HG03103 (cell line): ENCODE measurements around the gene ATAT1.

Experiments
- ATAC-seq: cut with Tn5 transposase; IDR thresholded peaks from one replicate; pipeline ENCODE4 v1.9.1; 2021; ENCODE audit warnings: low read depth; ENCODE audit not compliant: unreplicated experiment

ATAT1 gene

DNA sequence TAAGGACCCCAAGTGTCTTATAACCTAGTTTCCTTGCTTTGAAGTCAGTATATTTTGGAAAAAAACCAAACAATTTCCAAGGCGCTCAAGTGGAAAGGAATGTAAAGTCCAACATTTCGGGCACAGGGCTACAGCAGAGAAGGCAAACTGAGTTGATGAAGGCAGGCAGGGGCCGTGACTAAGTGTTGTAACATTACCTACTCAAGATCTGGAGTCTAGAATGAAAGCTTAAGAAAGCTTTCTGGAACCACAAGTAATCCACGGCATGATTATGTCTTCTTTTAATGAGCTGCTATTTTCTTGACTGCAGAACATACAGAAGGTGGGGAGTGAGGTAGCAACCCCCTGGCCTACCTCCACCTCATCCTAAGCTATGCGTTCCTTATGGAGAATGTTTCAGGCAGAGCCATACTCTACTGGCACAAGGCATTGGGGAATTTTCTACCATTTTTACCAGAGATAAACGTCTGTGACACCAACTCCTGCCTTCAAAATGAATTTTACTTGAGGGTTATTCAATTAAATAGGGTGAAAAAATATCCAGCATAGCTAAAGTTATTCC is 13.9 kb upstream of the ATAT1 start:
- ATAC-seq: no peak

DNA sequence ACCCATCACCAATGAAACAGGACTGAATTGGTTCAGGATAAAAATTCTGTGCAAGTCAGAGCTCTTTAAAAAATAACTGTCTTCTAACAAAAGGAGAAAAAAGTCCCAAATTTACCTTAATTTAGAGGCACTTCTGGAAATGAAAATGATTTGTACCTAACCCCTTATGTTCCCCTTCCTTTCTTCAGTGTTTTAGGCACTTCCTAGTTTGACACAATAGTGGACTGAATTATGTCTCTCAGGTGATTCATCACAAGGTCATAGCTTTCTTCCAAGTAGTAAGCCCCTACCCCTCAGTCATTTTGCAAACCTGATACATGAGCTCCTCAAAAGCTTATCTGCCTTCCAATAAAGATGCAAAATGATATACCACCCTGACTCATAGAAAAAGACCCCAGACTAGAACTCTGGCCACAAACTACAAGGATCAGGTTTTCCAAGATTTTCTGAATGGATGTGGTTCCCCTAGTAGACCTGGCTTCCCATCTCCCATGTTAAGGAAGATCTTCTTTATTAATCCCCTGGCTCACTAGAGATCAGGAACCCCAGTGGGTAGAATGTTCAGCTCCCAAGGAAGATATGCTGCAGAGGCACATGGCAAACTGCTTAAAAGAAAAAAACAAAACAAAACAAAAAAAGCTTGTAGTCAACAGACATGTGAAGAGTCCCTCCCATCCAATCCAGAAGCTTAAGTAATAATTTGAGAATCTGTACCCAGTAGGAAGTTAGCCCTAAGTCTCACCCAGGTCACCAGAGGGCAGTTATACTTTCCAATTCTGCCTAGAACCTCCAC is 13.2 kb upstream of the ATAT1 start:
- no peak for ATAC-seq

DNA sequence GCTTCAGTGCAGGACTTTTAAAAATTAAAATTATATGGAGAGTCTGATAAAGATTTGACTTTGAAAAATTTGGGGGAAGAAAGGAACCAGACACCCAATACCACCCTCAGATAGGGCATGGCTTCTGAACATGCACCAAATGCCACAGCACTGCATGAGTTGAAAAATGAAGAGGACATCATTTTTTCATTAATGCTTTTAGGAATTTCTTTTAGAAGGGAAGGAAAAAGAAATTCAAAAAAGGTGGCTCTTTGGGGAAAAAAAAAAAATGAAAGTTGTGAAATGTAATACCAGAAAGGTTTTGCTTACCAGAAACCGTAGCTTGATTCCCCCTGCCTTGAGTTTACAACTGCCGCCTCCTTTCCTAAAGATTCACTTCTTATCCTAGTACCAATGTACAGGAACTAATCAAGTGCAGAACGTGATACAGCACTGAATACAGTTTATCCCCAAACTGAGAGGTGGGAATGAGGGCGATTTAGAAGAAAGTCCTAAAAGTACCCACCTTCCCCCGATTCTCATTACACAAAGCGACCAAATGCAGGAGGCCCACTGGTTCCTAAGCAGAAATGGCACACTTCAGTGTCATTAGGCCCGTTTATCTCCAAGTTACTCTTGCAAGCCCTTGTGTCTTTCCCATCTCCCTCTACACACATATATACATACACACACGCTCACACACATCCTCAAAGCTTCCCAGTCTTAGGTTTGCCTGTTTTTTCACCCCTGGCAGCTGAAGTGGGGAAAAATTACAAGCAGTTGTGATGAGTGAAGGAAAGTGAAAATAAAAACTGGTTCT is 12.4 kb upstream of the ATAT1 start:
- no peak for ATAC-seq

DNA sequence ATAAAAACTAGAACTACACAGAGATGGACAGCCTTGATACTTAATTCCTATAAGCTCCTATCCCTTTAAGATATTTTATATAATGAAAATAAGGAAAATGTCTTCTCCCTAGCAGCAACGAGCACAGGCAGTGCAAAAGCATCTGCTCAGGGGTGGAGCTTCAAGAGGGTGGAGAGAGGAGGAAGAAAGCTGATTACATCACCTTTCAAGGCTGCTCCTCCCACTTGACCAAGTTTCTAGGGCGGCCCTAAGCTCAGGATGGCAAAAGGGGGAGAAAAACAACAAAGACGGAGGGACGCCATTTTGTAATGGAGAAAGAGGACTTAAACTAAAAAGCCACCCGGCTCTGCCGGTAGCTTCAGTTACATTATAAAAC is 11.8 kb upstream of the ATAT1 start:
- no peak for ATAC-seq

DNA sequence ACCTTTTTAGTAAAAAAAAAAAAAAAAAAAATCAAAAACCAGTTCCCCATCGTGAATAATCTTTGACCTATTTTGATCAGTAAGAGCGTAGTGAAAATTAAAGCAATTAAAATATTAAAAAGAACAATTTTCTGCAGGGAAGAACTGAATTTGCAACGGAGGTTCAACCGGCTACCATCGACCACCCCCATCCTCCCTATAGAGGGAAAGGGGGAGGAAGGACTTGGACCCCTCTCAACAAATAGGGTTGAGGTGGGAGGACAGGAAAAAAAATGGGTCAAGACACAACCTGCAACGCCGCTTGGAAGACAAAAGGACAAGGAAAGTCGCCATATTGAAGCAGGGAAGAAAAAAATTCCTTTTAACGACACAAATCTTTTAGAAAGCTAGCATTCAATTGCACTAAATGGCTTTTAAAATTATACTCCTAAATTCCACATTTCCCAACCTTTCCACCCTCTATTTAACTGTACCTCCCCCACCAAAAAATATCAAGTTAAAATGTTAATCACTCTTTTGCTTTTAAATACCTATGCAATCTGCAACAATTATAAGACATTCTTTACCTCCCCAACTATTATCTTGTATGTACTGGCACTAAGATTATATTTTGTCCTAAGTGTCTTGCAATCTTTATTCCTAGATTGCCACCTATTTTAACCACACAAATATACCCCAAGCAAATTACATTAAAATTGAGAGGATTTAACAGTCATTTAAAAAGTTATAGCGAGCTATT is 11.3 kb upstream of the ATAT1 start:
- no peak for ATAC-seq

DNA sequence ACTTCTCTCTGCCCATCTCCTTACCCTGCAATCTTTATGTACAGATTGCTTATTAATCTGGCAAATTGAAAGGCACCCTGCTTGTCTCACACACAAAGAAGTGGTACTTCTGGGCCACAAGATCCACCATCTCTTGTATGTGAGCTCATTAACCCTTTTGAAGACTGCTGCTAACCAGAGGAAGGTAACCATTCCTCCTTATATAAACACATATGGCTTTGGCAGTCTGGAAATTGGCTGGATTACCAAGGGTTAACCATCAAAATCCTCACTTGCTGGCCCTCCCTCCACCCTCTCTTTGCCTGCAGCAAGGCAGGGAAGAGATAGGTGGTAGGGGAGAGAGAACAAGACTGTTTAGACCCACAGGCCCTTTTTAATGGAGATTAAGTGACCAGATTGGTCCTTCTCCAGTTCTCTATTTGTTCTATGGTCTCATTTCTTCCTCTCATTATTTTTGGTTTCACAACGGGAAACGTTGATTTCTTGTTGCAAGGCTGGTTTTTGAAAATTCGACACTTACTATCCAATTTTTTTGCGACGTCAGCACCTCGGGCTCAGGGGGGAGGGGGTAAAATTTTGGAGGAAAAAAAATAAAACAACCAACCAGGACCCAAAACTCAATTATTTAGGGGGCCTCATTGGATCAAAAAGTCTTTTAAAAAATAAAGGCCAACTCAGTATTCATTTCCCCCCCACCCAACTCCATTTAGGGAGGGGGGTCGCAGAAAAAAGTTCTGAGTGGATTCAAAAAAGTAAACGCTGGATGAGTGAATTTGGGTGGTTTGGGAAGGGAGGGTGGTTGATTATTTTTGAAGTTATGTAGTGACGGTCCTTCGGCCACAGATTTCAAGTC is 10.5 kb upstream of the ATAT1 start:
- ATAC-seq: no peak

DNA sequence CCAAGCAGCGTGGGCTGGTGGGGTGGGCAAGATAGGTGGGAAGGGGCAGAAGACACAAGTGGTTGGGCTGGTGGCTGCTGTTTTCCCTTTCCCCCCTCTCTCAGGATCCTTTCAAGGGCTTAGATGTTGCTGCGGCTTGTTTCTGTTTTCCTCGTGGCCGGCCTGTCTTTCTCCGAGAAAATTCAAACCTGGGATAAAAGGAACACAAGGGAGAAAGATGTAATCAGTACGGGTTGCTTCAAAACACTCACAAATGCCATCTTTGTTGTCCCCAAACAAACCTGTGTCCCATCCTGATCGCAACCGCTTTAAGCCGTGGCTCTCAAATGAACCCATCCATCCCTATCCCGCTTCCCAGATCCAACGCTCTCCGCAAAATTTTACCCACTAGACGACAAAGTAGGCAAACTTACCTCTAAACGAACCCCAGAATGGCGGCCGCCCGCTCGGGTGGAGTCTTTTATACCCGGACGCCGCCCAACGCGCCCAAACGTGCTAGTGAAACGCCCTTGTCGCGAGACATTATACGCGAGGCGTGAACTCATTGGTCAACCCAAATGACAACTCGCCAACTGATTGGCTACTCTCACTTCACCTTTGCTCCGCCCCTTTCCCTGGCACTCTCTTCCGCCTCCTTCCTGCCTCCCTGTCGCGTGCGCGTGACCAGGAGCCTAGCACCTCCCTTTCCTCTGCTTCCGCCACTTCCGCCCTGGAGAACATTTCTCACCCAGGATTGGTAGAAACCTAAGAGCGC is 9.7 kb upstream of the ATAT1 start, which contains the start of gene PPP1R10:
PPP1R10 (minus strand) TSS at position 433 of the 754 bp plus-strand sequence. CDS start 7,299 bp downstream, outside the sequence.
- ATAC-seq: peak; percentile 65

DNA sequence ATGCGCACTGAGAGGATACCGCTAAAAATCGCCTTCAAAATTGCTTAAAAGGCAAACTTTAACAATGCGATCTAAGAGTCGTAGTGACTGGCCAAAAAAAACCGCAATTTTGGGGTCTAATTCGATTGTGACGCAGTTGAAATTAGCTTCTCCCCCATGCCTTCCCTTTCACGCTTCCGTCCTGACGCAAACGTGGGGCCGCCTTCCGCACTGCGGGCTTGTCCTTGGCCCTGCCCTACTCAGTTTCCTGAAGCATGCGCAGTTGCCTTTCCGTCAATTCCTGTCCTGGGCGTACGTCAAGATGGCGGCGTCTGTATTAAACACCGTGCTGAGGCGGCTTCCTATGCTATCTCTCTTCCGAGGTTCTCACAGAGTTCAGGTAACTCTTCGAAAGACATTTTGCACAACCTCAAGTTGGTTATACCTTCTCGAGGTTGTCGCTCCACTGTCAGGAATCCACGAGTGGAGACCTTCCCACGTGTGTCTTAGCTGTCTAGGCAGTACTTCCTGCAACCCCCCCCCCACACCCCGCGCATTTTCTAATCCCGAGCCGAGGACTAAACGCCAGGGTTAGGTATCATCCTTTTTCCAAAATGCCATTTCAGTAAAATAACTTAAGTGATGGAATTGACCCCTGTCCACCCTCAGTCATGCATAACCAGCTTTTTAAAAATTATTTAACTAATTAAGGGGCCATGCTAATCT is 9.0 kb upstream of the ATAT1 start, which contains the start of gene MRPS18B:
MRPS18B (plus strand) TSS at position 276 of the 705 bp plus-strand sequence; CDS start at position 302, 26 bp downstream.
- ATAC-seq: peak; percentile 59

DNA sequence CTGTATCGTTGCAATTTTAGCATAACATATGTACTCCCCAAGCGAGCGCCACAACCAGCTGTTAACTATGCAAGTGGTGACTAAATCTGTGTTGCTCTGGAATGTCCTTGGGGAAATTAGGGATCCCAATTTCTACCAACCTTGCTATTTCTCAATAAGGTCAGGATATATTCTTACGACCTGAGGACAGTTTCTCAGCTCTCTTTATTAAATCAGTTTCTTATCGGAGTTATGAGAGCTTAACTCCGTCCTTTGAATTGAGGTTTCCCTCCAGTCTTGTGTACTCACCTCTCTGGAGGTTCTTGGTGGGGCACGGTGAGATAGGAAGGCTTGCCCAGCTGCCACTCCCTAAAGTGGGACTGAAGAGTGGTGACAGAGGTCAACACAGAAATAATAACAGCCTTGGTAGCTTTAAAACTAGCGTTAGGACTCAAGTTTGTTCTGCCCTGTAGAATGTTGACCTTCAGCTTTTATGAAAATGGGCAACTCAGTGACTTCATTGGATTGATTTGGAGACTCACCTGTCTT is 8.3 kb upstream of the ATAT1 start:
- ATAC-seq: no peak

DNA sequence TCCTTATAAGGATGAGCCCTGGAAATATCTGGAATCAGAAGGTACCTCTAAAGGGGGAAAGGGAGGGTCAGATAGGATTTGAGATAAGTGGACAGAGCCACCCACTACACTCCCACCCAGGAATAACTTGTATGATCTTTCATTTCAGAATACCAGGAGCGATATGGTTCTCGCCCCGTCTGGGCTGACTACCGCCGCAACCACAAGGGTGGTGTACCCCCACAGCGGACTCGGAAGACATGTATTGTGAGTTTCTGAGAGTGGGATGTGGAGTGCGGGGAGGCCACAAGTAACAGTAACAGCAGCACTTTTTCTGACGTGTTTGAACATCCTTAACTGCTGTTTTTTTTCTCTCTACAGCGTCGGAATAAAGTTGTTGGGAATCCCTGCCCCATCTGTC is 7.1 kb upstream of the ATAT1 start:
- no peak for ATAC-seq

DNA sequence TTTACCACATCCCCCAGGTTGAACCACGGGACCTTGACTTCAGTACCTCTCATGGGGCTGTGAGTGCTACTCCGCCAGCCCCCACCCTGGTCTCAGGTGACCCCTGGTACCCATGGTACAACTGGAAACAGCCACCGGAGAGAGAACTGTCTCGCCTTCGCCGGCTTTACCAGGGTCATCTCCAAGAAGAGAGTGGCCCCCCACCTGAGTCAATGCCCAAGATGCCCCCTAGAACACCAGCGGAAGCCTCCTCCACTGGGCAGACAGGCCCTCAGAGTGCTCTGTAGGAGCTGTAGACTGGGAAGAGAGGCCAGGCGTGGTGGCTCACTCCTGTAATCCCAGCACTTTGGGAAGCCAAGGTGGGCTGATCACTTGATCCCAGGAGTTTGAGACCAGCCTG is 1.2 kb upstream of the ATAT1 start:
- ATAC-seq: no peak

DNA sequence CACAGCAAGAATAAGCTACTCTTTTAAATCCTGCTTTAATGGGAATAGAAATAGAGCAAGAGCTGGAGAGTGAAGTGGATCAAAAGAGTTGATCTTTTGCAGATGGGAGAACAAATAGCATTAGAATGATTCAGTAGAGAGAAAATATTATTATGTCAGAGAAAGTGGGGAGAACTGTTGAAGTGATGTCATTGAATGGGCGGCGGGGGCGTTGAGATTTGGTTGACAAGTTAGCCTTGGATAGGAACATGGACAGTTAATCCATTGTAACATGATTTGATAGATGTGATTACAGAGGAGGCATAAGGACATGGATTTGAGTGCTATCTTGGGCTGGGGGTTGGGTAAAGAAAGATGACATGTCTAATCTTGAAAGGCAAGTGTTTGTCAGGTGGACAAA is 9.2 kb downstream of the ATAT1 start:
- no peak for ATAC-seq

DNA sequence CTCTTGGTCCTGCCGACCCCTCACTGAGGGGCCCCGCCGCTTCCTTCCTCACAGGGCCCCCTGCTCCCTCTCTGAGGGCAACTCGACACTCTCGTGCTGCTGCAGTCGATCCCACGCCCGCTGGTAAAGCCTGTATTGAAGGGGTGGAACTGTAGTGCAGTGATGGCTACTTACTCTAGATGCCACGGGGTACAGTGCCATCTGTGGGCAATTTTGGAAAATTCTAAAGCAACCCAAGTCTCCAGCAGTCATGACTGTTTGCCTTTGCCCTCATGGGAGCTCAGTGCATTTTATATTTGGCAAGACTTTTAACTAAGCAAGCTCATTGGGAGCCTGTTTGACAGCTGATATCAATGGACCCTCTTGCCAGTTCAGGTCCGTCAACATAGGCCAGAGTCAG is 13.8 kb downstream of the ATAT1 start:
- no peak for ATAC-seq

DNA sequence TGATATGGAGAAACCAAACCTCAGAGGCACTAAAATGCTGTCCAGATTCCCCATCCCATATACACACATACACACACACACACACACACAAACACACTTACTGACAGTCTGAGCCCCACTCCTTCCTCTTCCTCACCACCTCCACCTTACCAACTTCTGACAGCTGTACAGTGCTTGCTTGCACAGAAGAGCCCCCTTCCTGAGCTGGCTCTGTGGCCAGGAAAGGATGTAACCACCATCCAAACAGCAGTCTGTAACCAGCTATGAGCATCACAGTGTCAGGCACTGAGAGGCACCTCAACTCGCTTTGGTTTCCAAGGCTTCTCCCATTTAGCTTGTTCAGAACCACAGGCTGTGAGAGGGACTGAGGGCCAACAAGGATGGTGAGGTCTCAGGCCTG is 14.4 kb downstream of the ATAT1 start:
- no peak for ATAC-seq

DNA sequence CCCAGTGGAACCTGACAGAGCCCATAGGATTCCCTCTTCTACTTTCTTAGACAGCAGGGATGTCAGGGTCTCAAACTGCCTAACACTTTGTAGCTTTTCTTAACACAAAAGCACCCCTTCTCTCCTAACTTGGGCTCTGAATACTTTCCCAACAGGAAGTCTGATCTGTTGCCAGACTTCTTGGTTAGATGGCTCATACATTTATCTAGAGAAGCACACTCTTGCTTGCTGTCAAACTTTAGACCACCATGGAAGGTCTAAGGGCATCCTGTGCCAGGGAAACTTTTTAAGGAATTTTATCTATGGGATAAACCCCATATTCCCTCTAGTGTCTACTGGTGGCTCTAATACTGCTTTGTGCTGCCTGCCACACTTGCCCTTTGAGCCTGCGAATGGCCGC is 17.0 kb downstream of the ATAT1 start:
- no peak for ATAC-seq

DNA sequence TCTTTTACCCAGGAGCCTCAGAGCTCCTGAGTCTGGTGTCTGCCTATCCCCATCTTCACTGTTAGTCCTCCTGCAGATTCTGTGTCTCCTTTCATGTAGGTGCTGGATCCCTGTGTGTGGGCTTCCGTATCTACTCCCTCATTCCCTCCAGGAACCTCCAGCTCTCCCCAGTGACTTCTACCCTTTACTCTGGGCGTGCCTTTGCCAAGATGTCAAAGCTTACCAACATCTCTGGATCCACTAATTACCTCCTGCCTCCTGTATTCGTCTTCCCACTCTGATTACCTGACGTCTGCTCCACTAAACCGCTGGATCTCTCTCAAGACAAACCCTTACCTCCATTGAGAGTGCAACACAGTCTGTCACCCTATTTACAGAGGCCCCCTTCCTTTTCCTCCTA is 18.1 kb downstream of the ATAT1 start:
- no peak for ATAC-seq

DNA sequence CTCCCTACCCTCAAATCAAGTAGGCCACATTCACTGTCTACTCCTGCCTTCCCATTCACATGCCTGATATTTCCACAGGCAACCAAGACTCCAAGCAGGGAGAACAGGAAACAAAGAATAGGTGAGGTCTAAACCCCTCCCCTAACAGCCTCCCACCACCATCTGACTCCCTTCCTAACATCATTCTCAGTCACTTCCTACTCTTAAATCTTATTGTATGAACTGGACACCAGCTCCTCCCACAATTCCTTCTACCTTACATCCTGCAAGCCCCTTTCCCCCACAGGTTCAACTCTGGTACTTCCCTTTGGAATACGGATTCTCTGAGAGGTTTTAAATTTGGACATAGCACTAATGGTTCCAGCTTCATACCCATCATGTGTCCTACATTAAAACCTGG is 19.3 kb downstream of the ATAT1 start:
- ATAC-seq: no peak
